HFFc6 (cell line): ENCODE results near the gene UQCC3. TPM values are rescaled to one million over a fixed set of nuclear protein-coding genes. Genes with fewer than 3 reads are reported as not detected.
"Not testable (repeated sequence)": the region's sequence is repeated elsewhere in the genome, so short reads cannot be mapped to it uniquely, and the experiment has no call there.

Experiments
- DNase-seq: peaks from one replicate; pipeline ENCODE4 v3.0.0-alpha.2; 2018
- H3K27ac Mint-ChIP-seq: 2 replicates; pipeline ENCODE4 v1.8.0; 2020; ENCODE audit warnings: mild to moderate bottlenecking, mixed read lengths
- H3K27me3 Mint-ChIP-seq: 2 replicates; pipeline ENCODE4 v1.8.0; 2021; ENCODE audit warnings: mild to moderate bottlenecking, moderate library complexity, mixed read lengths; ENCODE audit not compliant: insufficient read depth
- H3K36me3 Mint-ChIP-seq: 2 replicates; pipeline ENCODE4 v1.8.0; 2021; ENCODE audit warnings: low read depth, mixed read lengths
- H3K4me1 Mint-ChIP-seq: 2 replicates; pipeline ENCODE4 v1.8.0; 2020; ENCODE audit warnings: low read depth, mixed read lengths
- H3K4me3 Mint-ChIP-seq: 2 replicates; pipeline ENCODE4 v1.8.0; 2020; ENCODE audit warnings: mild to moderate bottlenecking, moderate library complexity, mixed read lengths
- H3K9me3 Mint-ChIP-seq: 2 replicates; pipeline ENCODE4 v1.8.0; 2020; ENCODE audit warnings: mild to moderate bottlenecking, mixed read lengths
- CTCF ChIP-seq: fragments of 200-600 bp; sonication (generic); IDR thresholded peaks from 2 replicates; pipeline ENCODE4 v1.5.0; 2021; ENCODE audit warnings: antibody characterized with exemption, mild to moderate bottlenecking
- total RNA-seq, 6 experiments: library from RNA; stranded (reverse); fragmentation: NEBNext Ultra II Directional; extraction: Animal tissue kit (Norgen Biotek cat#: 25700); gene quantifications; 2 replicates in 1 of 6; 3 replicates in 5 of 6; pipeline ENCODE4 v1.2.3, GENCODE V29; 2021

The UQCC3 gene
- total RNA-seq, 6 experiments from 2014 or later, result 9.8 to 14.2 (median 11.3) TPM

- Mint-ChIP-seq H3K36me3 (peaks cover 9% of the 10 kb centered on the region), H3K27ac (no peak overlapping the region), H3K27me3 (peaks cover 2% of the 10 kb centered on the region; the same call in 1 of the 2 replicates), H3K9me3 (no peaks in the 10 kb centered on the region), H3K4me1 (peaks cover 31% of the 10 kb centered on the region), H3K4me3 (no peak overlapping the region)
- DNase-seq, result no peak
- TF ChIP-seq CTCF, result no peak
Measured at GRCh38 chr11:62648967-62649364, 22.5 kb upstream of the UQCC3 start.

- Mint-ChIP-seq H3K27me3 (peaks cover 2% of the 10 kb centered on the region; the same call in 1 of the 2 replicates), H3K36me3 (peaks cover 9% of the 10 kb centered on the region), H3K27ac (no peak overlapping the region), H3K9me3 (no peaks in the 10 kb centered on the region), H3K4me3 (no peak overlapping the region), H3K4me1 (peaks cover 31% of the 10 kb centered on the region)
- no peak for DNase-seq
- no peak for TF ChIP-seq CTCF
Measured at GRCh38 chr11:62649486-62649885, 22.0 kb upstream of the UQCC3 start.

- H3K27me3 Mint-ChIP-seq, DNase-seq, H3K9me3 Mint-ChIP-seq, H3K4me3 Mint-ChIP-seq, H3K36me3 Mint-ChIP-seq, H3K27ac Mint-ChIP-seq: not testable (repeated sequence)
- H3K4me1 Mint-ChIP-seq, result peaks cover 24% of the 10 kb centered on the region
Measured at GRCh38 chr11:62650283-62650682, 21.2 kb upstream of the UQCC3 start.

GRCh38 chr11:62652161-62653006, 19.1 kb upstream of the UQCC3 start:
- TF ChIP-seq CTCF, result no peak
- H3K4me1 Mint-ChIP-seq, result peaks cover 18% of the 10 kb centered on the region
- no peak for DNase-seq
- H3K27me3 Mint-ChIP-seq, result 0 out of 2 replicates have a peak, but pooled peaks cover 2% of the 10 kb centered on the region
- no peaks in the 10 kb centered on the region for H3K9me3 Mint-ChIP-seq
- peak overlapping the region; percentile 89 for H3K27ac Mint-ChIP-seq
- peak overlapping the region; percentile 95 for H3K4me3 Mint-ChIP-seq
- H3K36me3 Mint-ChIP-seq, result no peaks in the 10 kb centered on the region; the same call in 1 of the 2 replicates

- TF ChIP-seq CTCF, result no peak
- H3K4me3 Mint-ChIP-seq, result peak overlapping the region; percentile 7; the same call in 1 of the 2 replicates
Measured at GRCh38 chr11:62654297-62654696, 17.2 kb upstream of the UQCC3 start.

GRCh38 chr11:62656796-62657429, 14.6 kb upstream of the UQCC3 start:
- no peak for DNase-seq
- Mint-ChIP-seq H3K27ac (no peak overlapping the region), H3K36me3 (no peaks in the 10 kb centered on the region), H3K4me3 (no peak overlapping the region), H3K27me3 (0 out of 2 replicates have a peak, but pooled peaks cover 2% of the 10 kb centered on the region), H3K4me1 (peaks cover 15% of the 10 kb centered on the region), H3K9me3 (no peaks in the 10 kb centered on the region)
- TF ChIP-seq CTCF, result no peak

More at GRCh38 chr11:62654297-62654696, 17.2 kb upstream of the UQCC3 start:
- Mint-ChIP-seq H3K4me1 (peaks cover 18% of the 10 kb centered on the region), H3K27me3 (0 out of 2 replicates have a peak, but pooled peaks cover 2% of the 10 kb centered on the region), H3K9me3 (no peaks in the 10 kb centered on the region), H3K27ac (no peak overlapping the region; the same call in 1 of the 2 replicates), H3K36me3 (no peaks in the 10 kb centered on the region; the same call in 1 of the 2 replicates)
- no peak for DNase-seq
